RWPE2 (cell line): ENCODE results near the gene ZSCAN26.
A peak's percentile ranks its signal among the peaks of the same experiment; 100 is the strongest.
"Not testable (repeated sequence)": the region's sequence is repeated elsewhere in the genome, so short reads cannot be mapped to it uniquely, and the experiment has no call there.

ENCODE experiments used
- ATAC-seq: fragments of 200-7000 bp; cut with Tn5 transposase; 3 replicates; pipeline ENCODE4 v1.9.1; 2021; ENCODE audit warnings: low read depth
- DNase-seq: peaks from one replicate; pipeline ENCODE4 v3.0.0-alpha.2; 2020; ENCODE audit warnings: low spot score
- H3K27ac ChIP-seq: fragments of 450-650 bp; 2 replicates; pipeline ENCODE4 v1.5.1; 2017; ENCODE audit warnings: mild to moderate bottlenecking; ENCODE audit not compliant: poor library complexity, severe bottlenecking
- H3K27me3 ChIP-seq: fragments of 250-450 bp; sonication (Bioruptor Pico); 2 replicates; pipeline ENCODE4 v1.5.1; 2021; ENCODE audit warnings: mild to moderate bottlenecking, moderate library complexity; ENCODE audit not compliant: insufficient read depth, poor library complexity, severe bottlenecking
- H3K36me3 ChIP-seq: fragments of 250-450 bp; sonication (Bioruptor Pico); 2 replicates; pipeline ENCODE4 v1.5.1; 2020; ENCODE audit warnings: low read depth, mild to moderate bottlenecking, moderate library complexity
- H3K4me1 ChIP-seq: fragments of 250-450 bp; sonication (Bioruptor Pico); 2 replicates; pipeline ENCODE4 v1.5.1; 2021; ENCODE audit warnings: mild to moderate bottlenecking, moderate library complexity; ENCODE audit not compliant: insufficient read depth, poor library complexity, severe bottlenecking
- H3K4me3 ChIP-seq: fragments of 250-450 bp; sonication (Bioruptor Pico); 2 replicates; pipeline ENCODE4 v1.5.1; 2021; ENCODE audit warnings: mild to moderate bottlenecking, moderate library complexity; ENCODE audit not compliant: severe bottlenecking
- H3K9me3 ChIP-seq: fragments of 250-450 bp; sonication (Bioruptor Pico); 2 replicates; pipeline ENCODE4 v1.5.1; 2021; ENCODE audit warnings: mild to moderate bottlenecking, moderate library complexity; ENCODE audit not compliant: severe bottlenecking
- CTCF ChIP-seq: fragments of 450-650 bp; IDR thresholded peaks from one replicate; pipeline ENCODE4 v1.5.1; 2017; ENCODE audit warnings: mild to moderate bottlenecking, moderate library complexity; ENCODE audit not compliant: poor library complexity, severe bottlenecking

ZSCAN26 gene

GRCh38 chr6:28303570-28303969 is 36.6 kb downstream of the ZSCAN26 start:
- Histone ChIP-seq H3K27me3 (no peaks in the 10 kb centered on the region), H3K4me3 (no peak overlapping the region), H3K27ac (no peak overlapping the region), H3K36me3 (peaks cover 3% of the 10 kb centered on the region; the same call in 1 of the 2 replicates), H3K4me1 (no peaks in the 10 kb centered on the region), H3K9me3 (no peaks in the 10 kb centered on the region)
- DNase-seq = no peak
- no peak for TF ChIP-seq CTCF
- no peak for ATAC-seq

- not testable (repeated sequence) for H3K9me3 ChIP-seq, DNase-seq, H3K27me3 ChIP-seq, H3K4me3 ChIP-seq, H3K27ac ChIP-seq, H3K4me1 ChIP-seq, H3K36me3 ChIP-seq, ATAC-seq
Observed at GRCh38 chr6:28306363-28306762, 39.4 kb downstream of the ZSCAN26 start.

GRCh38 chr6:28311139-28311823 is 44.3 kb downstream of the ZSCAN26 start:
- ATAC-seq = peak; percentile 36; the same call in 1 of the 3 replicates
- Histone ChIP-seq H3K27ac (no peak overlapping the region), H3K4me3 (no peak overlapping the region)

GRCh38 chr6:28312939-28313338 is 46.0 kb downstream of the ZSCAN26 start:
- Histone ChIP-seq H3K27me3 (no peaks in the 10 kb centered on the region), H3K27ac (no peak overlapping the region), H3K9me3 (no peaks in the 10 kb centered on the region), H3K4me1 (no peaks in the 10 kb centered on the region), H3K4me3 (no peak overlapping the region), H3K36me3 (no peaks in the 10 kb centered on the region)
- ATAC-seq (no peak), DNase-seq (no peak)
- TF ChIP-seq CTCF = no peak

More at GRCh38 chr6:28311139-28311823, 44.3 kb downstream of the ZSCAN26 start:
- no peak for TF ChIP-seq CTCF
- no peaks in the 10 kb centered on the region for H3K27me3 ChIP-seq
- no peaks in the 10 kb centered on the region for H3K4me1 ChIP-seq
- DNase-seq = no peak
- H3K9me3 ChIP-seq = no peaks in the 10 kb centered on the region
- H3K36me3 ChIP-seq = no peaks in the 10 kb centered on the region

- ATAC-seq (no peak), DNase-seq (no peak)
- Histone ChIP-seq H3K36me3 (no peaks in the 10 kb centered on the region), H3K4me1 (no peaks in the 10 kb centered on the region), H3K27ac (no peak overlapping the region), H3K9me3 (no peaks in the 10 kb centered on the region), H3K27me3 (no peaks in the 10 kb centered on the region), H3K4me3 (no peak overlapping the region)
- TF ChIP-seq CTCF = no peak
Observed at GRCh38 chr6:28315628-28316027, 48.7 kb downstream of the ZSCAN26 start.

- H3K27me3 ChIP-seq, DNase-seq, ATAC-seq, H3K27ac ChIP-seq, H3K9me3 ChIP-seq, H3K4me3 ChIP-seq, H3K4me1 ChIP-seq, H3K36me3 ChIP-seq: not testable (repeated sequence)
Observed at GRCh38 chr6:28317866-28318265, 50.9 kb downstream of the ZSCAN26 start.
